Loucy (cell line): ENCODE results near the gene SLC5A10.
"Not testable (repeated sequence)": the region's sequence is repeated elsewhere in the genome, so short reads cannot be mapped to it uniquely, and the experiment has no call there.

Experiments
- EZH2phosphoT487 ChIP-seq: fragments of 200-600 bp; IDR thresholded peaks from 2 replicates; pipeline ENCODE4 v1.6.1; 2018; ENCODE audit warnings: antibody characterized with exemption, mild to moderate bottlenecking, moderate library complexity, borderline replicate concordance
- TF ChIP-seq, protein P1 (sequence below): fragments of 200-600 bp; sonication (generic); conservative IDR thresholded peaks from 2 replicates; pipeline ENCODE4 v1.5.1; 2014; ENCODE audit warnings: mild to moderate bottlenecking, antibody characterized with exemption, low read length

DNA sequence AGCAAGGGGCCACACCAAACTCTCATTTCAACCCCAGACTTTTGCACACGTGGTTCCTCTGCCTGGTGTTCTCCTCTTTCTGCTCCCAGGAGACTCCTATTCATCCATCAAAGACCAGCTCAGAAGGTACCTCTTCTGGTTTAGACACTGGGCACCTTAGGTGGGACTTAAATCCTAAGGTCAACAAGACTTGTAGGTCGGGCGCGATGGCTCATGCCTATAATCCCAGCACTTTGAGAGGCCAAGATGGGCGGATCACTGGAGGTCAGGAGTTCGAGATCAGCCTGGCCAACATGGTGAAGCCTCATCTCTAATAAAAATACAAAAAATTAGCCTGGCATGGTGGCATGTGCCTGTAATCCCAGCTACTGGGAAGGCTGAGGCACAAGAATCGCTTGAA lies 95.5 kb downstream of the SLC5A10 start:
- TF ChIP-seq, protein P1, sequence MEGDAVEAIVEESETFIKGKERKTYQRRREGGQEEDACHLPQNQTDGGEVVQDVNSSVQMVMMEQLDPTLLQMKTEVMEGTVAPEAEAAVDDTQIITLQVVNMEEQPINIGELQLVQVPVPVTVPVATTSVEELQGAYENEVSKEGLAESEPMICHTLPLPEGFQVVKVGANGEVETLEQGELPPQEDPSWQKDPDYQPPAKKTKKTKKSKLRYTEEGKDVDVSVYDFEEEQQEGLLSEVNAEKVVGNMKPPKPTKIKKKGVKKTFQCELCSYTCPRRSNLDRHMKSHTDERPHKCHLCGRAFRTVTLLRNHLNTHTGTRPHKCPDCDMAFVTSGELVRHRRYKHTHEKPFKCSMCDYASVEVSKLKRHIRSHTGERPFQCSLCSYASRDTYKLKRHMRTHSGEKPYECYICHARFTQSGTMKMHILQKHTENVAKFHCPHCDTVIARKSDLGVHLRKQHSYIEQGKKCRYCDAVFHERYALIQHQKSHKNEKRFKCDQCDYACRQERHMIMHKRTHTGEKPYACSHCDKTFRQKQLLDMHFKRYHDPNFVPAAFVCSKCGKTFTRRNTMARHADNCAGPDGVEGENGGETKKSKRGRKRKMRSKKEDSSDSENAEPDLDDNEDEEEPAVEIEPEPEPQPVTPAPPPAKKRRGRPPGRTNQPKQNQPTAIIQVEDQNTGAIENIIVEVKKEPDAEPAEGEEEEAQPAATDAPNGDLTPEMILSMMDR = not testable (repeated sequence)
- TF ChIP-seq EZH2phosphoT487 = not testable (repeated sequence)
